Measurements from ENCODE around the gene GEMIN2. TPM values are rescaled to one million over a fixed set of nuclear protein-coding genes. Genes with fewer than 3 reads are reported as not detected.
A peak's percentile ranks its signal among the peaks of the same experiment; 100 is the strongest.
"Not testable (repeated sequence)": the region's sequence is repeated elsewhere in the genome, so short reads cannot be mapped to it uniquely, and the experiment has no call there.

GEMIN2 gene
- total and polyA plus RNA-seq, 12 donors, result 5.6 to 13.1 (median 7.9) TPM

DNA sequence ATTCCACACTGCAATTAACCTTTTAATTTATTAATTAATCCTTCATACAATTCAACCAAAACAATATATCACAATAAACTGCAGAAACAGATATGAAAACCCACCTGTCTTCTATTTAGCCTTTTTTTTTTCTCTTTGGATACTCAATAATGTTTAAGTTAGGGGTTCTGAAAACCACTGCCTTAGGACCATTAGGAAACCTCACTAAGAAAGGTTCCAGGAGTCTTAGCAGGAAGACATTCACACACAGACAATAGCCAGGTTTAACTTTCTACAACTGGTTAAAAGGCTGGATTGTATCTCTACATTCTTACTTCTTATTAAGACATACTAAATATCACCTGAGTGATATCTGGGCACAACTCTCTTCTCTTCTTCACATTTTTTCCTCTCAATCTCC is 14.4 kb upstream of the GEMIN2 start:
- intact Hi-C loops (cut with DNase I), result loop anchor here in 6 of 10 donors (5.0 to 10.0 kb wide), 5 partner anchors 73 to 333 kb away; partner anchors contain the start of genes FBXO33 (in 3 of the 6), TRAPPC6B (in 3 of the 6) and PNN (in 2 of the 6)
- Histone ChIP-seq H3K27ac (no peak overlapping the region), H3K4me1 (peaks cover 2 to 68% (median 63%) of the 10 kb centered on the region in 9 donors), H3K27me3 (no peaks in the 10 kb centered on the region), H3K36me3 (peaks cover 0 to 24% (median 9%) of the 10 kb centered on the region in 9 donors), H3K9me3 (no peaks in the 10 kb centered on the region), H3K4me3 (no peak overlapping the region)
- TF ChIP-seq, protein P1, sequence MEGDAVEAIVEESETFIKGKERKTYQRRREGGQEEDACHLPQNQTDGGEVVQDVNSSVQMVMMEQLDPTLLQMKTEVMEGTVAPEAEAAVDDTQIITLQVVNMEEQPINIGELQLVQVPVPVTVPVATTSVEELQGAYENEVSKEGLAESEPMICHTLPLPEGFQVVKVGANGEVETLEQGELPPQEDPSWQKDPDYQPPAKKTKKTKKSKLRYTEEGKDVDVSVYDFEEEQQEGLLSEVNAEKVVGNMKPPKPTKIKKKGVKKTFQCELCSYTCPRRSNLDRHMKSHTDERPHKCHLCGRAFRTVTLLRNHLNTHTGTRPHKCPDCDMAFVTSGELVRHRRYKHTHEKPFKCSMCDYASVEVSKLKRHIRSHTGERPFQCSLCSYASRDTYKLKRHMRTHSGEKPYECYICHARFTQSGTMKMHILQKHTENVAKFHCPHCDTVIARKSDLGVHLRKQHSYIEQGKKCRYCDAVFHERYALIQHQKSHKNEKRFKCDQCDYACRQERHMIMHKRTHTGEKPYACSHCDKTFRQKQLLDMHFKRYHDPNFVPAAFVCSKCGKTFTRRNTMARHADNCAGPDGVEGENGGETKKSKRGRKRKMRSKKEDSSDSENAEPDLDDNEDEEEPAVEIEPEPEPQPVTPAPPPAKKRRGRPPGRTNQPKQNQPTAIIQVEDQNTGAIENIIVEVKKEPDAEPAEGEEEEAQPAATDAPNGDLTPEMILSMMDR (IDR thresholded peaks at IDR 0.05), result no peak
- ATAC-seq, result no peak
- no peak for DNase-seq

DNA sequence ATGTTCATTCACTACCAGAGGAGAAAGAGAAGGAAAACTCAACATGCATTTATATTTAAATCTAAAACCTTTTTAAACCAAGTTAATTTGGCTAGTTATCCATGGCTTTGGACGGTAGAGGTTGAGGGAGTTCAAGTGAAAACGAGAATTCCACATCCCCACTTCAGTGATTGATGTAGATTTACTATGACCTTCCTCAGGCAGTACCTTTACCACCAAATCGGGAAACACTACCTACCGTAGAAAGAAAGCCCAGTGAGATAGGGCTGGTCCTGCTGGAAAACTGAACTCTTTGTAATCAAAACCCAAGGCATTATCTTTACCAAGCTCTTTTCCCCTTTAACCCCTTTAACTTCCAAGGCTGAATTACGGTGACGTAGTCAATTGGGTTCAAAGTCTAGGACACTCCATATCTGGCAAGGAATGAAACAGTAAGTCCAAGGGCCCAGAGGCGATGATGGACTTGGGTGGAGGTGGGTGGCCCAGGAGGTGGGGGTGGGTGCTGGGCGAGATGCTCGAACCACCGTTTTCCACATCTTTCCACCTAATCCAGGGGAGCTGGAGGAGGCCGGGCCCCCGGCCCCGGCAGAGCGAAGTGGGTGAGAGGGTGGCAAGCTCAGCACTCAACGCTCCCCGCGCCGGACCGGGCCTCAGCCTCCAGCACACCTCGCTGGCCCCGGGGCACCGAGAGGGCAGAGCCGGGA is 11.7 kb upstream of the GEMIN2 start:
- peak; percentile 27 to 74 (median 40) for ATAC-seq
- H3K9me3 ChIP-seq, result no peaks in the 10 kb centered on the region
- TF ChIP-seq, protein P1 (IDR thresholded peaks at IDR 0.05), result no peak
- intact Hi-C loops (cut with DNase I), result loop anchor here in 7 of 10 donors (2.0 to 10.0 kb wide), 7 partner anchors 70 to 330 kb away; partner anchors contain the start of genes FBXO33 (in 4 of the 7), PNN (in 3 of the 7) and TRAPPC6B (in 3 of the 7)
- H3K4me1 ChIP-seq, result peaks cover 2 to 61% (median 55%) of the 10 kb centered on the region in 9 donors
- H3K27ac ChIP-seq, result peak overlapping the region; percentile 84 to 99 (median 98)
- 1% methylated on average over 11 to 23 of the region's 23 CpGs for WGBS, 2 donors
- DNase-seq, result no peak
- H3K4me3 ChIP-seq, result peak overlapping the region; percentile 78 to 97 (median 86)
- no peaks in the 10 kb centered on the region for H3K27me3 ChIP-seq
- H3K36me3 ChIP-seq, result peaks cover 0 to 4% (median 0%) of the 10 kb centered on the region in 9 donors

DNA sequence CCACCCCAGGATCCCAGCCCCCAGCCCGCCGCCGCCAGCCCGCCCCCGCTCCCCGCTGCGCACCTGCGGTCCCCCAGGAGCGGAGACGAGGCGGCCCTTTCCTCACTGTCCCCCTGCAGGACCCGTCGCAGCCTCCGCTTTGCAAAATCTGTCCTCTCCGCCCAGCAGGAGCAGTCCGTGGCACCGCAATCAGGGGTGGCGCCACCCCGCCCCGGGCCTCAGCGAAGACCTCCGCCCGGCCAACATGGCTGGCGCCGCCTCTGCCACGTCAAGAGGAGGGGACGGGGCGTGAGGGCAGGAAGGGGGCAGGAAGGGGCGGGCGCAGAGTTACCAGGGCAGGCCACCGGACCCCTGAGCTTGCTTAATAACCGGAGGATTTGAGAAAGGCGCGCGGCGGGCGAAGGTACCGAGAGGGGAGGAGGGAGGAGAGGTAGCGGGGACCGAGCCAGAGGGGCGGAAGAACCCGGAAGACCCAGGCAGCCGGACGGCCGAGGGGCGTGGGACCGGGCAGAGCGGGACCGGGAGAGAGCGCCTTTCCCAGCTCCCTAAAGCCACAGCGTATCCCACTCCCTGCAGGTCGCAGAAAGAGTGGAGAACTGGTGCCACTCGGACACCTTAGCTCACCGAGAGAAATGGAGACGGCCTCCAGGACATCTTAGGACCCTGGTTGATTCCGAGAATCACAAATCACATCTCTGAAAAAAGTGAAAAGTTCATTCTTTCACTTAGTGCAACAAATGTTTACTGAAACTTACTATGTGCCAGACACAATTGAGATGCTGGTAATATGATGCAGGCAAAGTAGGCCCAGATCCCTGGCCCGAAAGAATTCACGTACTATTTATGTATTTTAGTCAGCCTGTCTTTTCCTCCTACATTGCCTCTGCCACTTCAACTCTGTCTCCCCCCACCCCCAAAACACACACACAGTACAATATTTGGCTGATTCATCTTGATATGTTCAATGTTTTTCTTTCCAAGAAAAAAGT is 10.9 kb upstream of the GEMIN2 start, which contains the start of gene SEC23A:
SEC23A (minus strand) TSS at position 267 of the 989 bp plus-strand sequence. CDS start 7,117 bp downstream, outside the sequence.
- 1% methylated on average over 45 to 58 of the region's 58 CpGs for whole genome bisulfite sequencing, 2 donors
- Histone ChIP-seq H3K9me3 (no peaks in the 10 kb centered on the region), H3K27ac (peak within 1 kb of the TSS; percentile 84 to 99 (median 98)), H3K27me3 (no peaks in the 10 kb centered on the region), H3K36me3 (peaks cover 0 to 4% (median 0%) of the 10 kb centered on the region in 9 donors), H3K4me1 (peaks cover 2 to 52% (median 48%) of the 10 kb centered on the region in 9 donors), H3K4me3 (peak within 1 kb of the TSS; percentile 78 to 97 (median 86))
- intact Hi-C loops (cut with DNase I), result loop anchor here in 7 of 10 donors (2.0 to 10.0 kb wide), 7 partner anchors 69 to 330 kb away; partner anchors contain the start of genes FBXO33 (in 4 of the 7), PNN (in 3 of the 7) and TRAPPC6B (in 3 of the 7)
- DNase-seq (peak; percentile 91 to 92), ATAC-seq (peak; percentile 98 to 99 (median 99))
- TF ChIP-seq, protein P1 (IDR thresholded peaks at IDR 0.05), result peak in 2 of 9 donors; percentile 10 to 18

DNA sequence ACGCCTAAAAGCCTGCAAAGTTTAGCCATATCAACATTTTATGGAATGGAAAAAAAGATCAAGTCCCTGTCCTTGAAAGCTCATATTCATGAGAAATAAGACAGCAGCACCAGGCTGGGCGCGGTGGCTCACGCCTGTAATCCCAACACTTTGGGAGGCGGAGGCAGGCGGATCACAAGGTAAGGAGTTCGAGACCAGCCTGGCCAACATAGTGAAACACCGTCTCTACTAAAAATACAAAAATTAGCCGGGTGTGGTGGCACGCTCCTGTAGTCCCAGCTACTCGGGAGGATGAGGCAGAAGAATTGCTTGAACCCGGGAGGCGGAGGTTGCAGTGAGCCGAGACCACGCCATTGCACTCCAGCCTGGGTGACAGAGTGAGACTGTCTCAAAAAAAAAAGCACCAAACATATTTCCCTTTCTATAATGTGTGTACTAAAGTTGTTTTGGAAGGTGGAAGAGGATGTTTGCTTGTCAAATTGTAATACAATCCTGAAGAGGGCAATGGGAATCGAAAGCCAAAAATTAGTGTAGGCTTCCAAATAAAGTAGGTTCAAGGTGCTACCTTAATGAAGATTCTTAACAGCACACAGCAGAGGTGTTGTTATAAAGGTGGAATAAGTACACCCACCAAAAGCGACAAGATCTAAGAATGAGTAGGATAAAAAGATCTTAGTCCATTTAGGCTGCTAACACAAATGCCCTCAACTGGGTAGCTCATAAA is 9.9 kb upstream of the GEMIN2 start:
- peak overlapping the region in 9 of 10 donors; percentile 93 to 99 (median 98) for H3K27ac ChIP-seq
- peaks cover 2 to 42% (median 40%) of the 10 kb centered on the region in 9 donors for H3K4me1 ChIP-seq
- ATAC-seq, H3K36me3 ChIP-seq, H3K9me3 ChIP-seq, H3K27me3 ChIP-seq, DNase-seq: not testable (repeated sequence)
- H3K4me3 ChIP-seq, result peak overlapping the region; percentile 78 to 97 (median 86)
- 86% methylated on average over 17 of the region's 17 CpGs for WGBS, 2 donors
- intact Hi-C loops (cut with DNase I), result loop anchor here in 6 of 10 donors (5.0 to 10.0 kb wide), 5 partner anchors 68 to 328 kb away; partner anchors contain the start of genes FBXO33 (in 3 of the 6), TRAPPC6B (in 3 of the 6) and PNN (in 2 of the 6)
